NOMO-1 treated with DMSO at 0.1 percent for 48 hours (cell line): ENCODE data around the gene RNFT2.

ENCODE experiments used
- DNase-seq: peaks from one replicate; lab custom pipeline; 2025; ENCODE audit not compliant: unreplicated experiment; lab: John Stamatoyannopoulos, UW

Gene RNFT2

DNA sequence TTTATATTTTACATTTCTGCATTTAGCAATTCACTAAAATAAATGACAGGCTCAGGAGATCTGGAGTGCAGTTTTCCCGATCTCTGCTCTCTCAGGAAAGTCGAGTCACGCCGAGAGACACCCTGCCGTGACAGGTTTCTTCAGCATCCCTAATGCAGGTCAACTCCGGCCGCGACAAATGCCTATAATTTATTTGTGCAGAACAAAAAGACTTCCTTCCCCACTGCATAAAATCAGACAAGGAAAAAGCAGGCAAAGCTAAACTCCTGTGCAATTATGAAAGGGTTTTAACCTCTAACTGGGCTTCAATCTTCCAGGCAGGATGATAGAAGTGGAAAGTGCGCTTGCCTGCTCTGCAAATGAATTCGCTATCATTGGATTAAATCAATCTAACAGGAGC, 28.3 kb upstream of the RNFT2 start:
- no peak for DNase-seq

DNA sequence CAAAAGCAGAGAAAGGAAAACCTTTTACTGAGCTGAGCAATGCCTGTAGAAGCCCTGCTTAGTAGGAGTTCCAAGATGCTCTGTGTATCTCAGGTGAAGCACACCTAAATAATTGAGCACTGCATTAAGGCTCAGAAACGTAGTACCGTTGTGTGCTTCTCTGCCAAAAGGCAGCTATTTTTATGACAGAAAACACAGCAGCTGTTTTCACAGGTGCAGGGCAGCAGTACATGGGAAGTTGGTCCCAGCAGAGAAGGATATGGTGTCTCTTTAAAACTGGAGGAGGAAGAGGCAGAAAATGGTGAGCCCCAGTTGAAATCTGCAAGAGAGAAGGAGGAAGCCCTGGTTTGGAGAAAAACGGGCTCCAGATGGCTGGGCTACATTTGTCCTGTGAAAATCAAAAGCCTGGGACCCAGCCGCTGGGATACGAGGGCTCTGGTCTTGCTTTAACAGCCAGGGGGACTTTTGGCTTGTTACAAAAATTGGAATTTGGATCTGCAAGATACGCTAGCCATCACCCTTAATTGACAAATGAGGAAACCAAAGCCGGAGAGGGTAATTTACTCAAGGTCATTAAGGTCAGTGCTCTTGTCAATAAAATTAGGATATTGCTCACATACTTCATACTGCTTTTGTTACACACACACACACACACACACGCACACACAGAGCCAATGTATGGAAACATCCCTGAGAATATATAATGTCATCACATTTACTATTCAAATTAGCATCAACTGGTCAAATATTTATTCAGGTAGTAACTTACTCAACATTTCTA, 27.6 kb upstream of the RNFT2 start:
- no peak for DNase-seq

DNA sequence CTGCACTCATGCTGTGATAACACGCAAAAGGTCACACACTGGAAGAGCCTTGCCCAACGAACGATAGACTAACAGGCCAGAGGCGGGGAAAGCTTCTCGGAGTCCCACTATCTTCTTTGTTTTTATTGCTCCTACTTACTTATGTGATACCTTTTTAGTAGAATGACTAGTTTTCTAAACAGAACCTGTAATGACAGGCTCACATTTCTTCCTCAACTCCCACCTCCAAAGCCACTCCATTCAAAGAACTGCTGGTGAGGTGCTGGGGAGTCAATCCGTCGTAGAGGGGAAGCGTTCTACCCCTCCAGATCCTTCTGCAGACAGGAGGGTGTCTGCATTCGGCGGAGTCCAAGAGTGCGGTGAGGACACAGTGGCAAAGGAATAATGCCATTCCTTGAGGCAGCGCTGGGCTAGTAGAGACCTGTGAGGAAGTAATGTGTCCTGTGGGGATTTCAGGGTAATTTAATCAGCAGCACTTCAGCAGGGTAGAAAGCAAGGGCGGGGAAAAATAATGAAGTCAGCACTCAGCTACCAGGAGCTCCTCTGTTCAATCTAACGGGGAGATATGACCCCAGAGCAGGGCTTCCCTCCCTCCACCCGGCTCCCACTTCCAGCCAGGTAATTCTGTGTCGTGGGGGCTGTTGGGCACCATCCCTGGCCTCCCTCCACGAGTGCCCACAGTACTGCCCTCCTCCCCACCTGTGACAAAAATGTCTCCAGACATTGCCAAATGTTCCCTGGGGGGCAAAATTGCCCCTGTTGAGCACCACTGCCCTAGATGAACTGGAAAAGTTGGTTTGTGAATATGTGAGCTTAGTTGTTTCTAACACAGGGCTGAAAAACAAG, 25.4 kb upstream of the RNFT2 start:
- no peak for DNase-seq

DNA sequence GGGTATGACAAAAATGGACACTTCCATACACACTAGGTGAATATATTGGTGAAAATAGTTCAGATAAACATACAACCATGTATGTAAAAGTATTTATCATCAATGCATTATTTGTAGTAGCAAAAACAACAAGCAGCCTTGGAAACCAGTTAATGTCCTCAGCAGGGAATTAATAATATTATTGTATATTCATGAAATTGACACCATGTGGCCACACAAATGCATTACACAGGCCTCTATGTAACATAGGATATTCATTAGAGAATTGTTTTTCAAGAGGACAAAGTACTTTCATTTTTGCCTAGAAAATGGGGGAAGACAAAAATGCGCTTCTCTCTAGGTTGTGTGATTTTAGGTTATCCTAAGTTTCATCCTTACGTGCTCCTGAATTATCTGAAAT, 24.6 kb upstream of the RNFT2 start:
- DNase-seq: no peak

- no peak for DNase-seq
Measured at GRCh38 chr12:116714175-116714574, 23.9 kb upstream of the RNFT2 start.

DNA sequence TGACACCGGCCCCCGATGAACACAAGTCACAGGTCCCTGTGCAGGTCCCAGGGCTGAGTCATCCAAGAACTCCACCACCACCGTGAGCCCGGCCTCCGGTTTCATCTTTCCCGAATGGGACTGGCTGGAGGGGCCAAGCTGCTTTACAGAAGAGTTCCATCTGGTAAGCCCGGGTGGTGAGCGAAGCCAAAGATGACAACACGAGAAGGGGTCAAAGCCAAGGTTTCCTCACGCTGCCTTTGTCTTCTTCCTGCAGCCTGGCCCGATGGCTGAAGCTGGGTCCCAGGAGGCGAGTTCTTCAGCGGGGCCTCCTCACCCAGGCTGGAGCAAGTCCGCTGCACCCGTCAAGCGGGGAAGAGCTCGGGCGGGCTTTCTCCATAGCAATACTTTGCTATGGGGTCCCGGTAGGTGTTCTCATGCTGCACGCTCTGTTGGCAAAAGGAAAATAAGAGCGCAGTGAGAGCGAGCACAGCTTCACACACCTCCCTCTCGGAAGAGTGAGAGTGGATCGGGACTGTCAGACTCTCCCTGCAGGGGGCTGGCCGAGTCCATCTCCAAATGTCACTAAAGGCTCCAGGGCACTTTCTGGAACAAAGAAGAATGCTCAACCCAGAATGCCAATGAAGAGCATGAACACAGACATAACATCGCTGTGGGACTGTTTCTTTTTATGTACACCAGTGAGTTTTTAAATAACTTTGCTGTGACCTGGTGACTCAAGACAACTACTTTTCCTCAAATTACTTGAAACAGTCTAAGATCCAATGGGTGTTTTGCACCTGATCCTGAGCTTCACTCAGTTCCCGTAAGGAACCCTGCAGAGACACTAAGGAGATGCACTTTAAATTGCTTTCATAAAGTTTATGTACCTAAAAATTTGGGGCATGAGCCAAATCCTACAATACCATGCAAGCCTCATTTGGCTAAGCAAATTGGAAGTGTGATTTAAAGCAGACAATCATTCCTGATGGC, 20.4 kb upstream of the RNFT2 start:
- DNase-seq: no peak

GRCh38 chr12:116718655-116719454, 19.3 kb upstream of the RNFT2 start:
- DNase-seq: no peak

GRCh38 chr12:116719731-116720528, 18.2 kb upstream of the RNFT2 start:
- no peak for DNase-seq

DNA sequence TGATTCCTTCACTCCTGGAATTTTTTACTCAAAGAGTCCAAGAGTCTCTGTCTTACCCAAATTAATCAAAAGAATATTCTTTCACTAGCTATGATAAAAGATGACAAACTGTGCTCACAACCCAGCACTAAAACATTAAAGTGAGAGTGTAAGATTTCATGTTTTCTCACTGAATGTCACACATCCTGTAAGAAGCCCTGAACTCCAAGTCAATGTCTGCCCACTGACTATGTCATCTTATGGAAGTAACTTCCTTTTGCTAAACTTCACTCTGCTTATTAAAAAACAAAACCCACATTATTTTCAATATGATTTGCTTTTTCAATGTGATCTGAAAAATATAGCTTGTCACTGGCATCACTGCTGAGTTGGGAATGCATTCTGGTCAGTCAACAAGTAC, 15.9 kb upstream of the RNFT2 start:
- DNase-seq: no peak

DNA sequence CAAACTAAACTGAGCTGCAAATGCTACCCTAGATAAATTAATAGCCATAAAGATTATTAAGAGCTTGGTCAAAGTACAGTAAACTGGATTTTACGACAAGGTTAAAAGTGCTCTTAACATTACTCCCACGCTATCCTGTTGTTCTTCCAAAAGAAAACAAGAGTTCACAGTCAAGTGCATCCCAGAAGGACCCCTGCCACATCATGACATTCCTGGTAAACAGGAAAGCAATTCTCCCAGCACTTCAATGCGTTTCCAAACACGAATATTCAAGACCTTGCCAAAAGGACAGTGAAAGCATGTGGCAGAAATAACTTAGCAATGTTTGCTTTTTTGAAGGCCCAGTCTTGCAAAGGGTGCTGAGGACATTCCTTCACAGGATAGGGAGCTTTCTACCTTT, 11.4 kb upstream of the RNFT2 start:
- DNase-seq: no peak

DNA sequence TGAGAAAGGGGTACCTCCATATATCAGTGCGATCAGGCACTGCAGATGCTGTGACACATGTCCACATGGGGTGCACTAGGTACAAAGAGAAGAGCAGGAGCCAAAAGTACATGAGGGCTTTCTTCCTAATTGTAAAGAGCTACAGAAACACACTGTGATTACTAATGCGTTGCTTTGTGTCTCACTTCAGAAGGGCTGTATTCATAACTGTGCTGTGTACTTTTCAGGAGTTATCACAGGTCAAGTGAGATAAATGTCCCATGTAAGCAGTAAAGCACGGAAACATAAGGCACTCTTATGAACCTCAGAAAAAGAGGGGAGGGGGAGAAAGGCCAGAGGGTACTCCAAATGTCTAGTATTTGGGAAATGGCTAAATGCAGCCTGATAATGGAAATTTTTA, 10.9 kb upstream of the RNFT2 start:
- DNase-seq: no peak

DNA sequence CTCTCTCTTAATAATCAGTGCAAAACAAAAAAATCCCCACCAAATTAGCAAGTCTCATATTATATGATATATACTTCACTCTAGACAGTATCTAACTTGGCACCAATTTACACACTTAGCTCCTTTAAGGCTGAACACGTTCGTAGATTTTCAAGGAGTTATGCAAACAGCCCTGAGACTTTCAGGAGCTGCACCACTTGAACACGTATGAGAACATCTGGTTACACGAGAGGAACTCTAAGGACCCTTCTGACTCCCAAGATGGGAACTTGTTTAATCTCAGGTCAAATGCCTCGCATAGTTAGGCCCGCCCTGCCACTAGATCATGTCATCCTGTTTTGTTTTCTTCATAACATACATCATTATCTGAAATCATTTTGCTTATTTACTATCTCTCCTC, 10.2 kb upstream of the RNFT2 start:
- no peak for DNase-seq

DNA sequence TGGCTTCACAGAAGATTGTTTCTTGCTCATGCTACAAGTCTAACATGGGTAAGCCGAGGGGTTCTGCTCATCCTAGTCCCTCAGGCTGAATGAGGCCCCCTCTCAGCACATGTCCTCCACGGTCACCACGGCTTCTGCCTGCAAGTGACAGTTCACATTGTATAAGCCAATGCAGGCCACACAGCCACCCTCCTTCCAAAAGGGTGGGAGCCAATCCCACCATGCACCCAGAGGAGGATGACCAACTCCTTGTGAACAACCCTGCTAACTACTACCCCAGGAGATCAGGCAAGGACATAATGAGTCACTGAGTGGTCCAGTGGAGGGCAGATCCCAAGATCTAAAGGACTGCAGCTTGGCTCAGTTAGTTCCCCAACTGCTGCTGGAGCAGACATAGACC, 6.3 kb upstream of the RNFT2 start:
- no peak for DNase-seq

DNA sequence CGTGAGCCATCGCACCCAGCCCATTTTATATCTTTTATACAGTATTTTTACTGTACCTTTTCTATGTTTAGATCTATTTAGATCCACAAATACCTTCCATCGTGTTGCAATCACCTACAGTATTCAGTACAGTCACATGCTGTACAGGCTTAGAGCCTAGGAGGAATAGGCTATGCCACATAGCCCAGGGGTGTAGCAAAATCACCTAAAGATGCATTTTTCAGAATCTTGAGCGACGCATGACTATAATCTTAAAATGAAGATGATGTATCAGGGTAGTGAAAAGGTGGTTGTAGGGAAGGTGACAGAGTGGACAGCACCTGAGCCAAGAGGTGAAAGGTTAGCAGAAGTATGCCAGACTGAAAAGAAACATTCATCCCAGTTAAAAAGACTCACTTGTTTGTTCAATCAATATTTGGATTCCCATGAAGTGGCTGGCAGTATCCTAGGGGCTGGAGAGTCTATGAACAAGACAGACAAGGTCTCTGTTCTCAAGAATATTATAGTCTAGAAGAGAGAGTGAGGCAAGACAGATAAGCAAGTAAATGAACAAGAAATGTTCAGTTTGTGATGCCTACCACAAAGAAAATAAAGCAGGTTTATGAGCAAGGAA, 3.9 kb upstream of the RNFT2 start:
- no peak for DNase-seq

GRCh38 chr12:116735084-116735483, 3.0 kb upstream of the RNFT2 start:
- DNase-seq: no peak

DNA sequence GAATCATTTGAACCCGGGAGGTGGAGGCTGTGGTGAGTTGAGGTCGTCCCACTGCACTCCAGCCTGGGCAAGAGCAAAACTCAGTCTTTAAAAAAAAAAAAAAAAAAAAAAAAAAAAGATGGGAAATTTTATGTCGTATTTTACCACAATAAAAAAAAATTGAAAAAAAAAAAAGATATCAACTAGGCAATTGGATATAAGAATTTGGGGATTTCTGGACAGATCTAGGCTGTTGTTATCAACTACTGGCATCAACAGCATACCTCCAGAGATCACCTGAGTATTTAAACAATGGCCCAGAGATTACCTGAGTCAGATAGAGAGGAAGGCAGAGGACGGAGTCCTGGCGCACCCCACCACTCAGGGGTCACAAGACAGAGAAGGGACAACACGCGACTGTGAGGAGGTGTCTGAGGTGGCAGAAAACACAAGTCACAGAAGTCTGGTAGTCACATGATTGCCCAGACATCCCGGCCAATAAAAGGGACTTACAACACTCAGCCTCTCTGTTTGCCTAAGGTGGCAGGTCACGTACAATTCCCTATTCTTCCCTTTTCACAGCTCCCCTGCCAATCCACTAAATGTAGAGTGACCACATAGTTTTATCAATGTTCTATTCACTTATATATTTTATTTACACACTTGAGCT, 2.0 kb upstream of the RNFT2 start:
- DNase-seq: no peak

- no peak for DNase-seq
Measured at GRCh38 chr12:116736962-116737773, 947 bp upstream of the RNFT2 start.

- no peak for DNase-seq
Measured at GRCh38 chr12:116739381-116739887, 1.3 kb downstream of the RNFT2 start.
